Liver (tissue), 9 donors: ENCODE measurements around the gene B3GAT2. TPM values are rescaled to one million over a fixed set of nuclear protein-coding genes. Genes with fewer than 3 reads are reported as not detected.

Source experiments
- DNase-seq: peaks from one replicate; pipeline ENCODE4 v3.0.0-alpha.2; 2017; ENCODE audit warnings: low spot score
- H3K27ac ChIP-seq, 2 donors: one replicate each; pipeline ENCODE4 v1.7.0; 2013; ENCODE audit warnings: inconsistent platforms in 2 of 2, low read length in 2 of 2, control low read depth in 1 of 2, low read depth in 1 of 2, mild to moderate bottlenecking in 1 of 2
- H3K27me3 ChIP-seq, 4 donors: one replicate each; pipeline versions ENCODE4 v1.6.1 to v1.7.0; 2013; ENCODE audit warnings: low read length in 3 of 4, inconsistent platforms in 1 of 4, mild to moderate bottlenecking in 1 of 4, moderate library complexity in 1 of 4; ENCODE audit not compliant: control insufficient read depth in 4 of 4, insufficient read depth in 4 of 4
- H3K36me3 ChIP-seq, 4 donors: one replicate each; pipeline versions ENCODE4 v1.6.1 to v1.7.0; 2013; ENCODE audit warnings: low read length in 3 of 4, mild to moderate bottlenecking in 3 of 4, low read depth in 1 of 4, moderate library complexity in 1 of 4; ENCODE audit not compliant: control insufficient read depth in 4 of 4, insufficient read depth in 3 of 4
- H3K4me1 ChIP-seq, 4 donors: one replicate each; pipeline versions ENCODE4 v1.6.1 to v1.7.0; 2013; ENCODE audit warnings: low read length in 3 of 4, mild to moderate bottlenecking in 3 of 4, moderate library complexity in 1 of 4; ENCODE audit not compliant: control insufficient read depth in 4 of 4, insufficient read depth in 4 of 4
- H3K4me3 ChIP-seq, 3 donors: one replicate each; pipeline versions ENCODE4 v1.6.1 to v1.7.0; 2013; ENCODE audit warnings: low read length in 3 of 3, control low read depth in 1 of 3, low read depth in 1 of 3, mild to moderate bottlenecking in 1 of 3
- H3K9ac ChIP-seq, 2 donors: one replicate each; pipeline ENCODE4 v1.7.0; 2013; ENCODE audit warnings: low read length in 2 of 2, mild to moderate bottlenecking in 2 of 2, moderate library complexity in 2 of 2, control low read depth in 1 of 2, low read depth in 1 of 2
- H3K9me3 ChIP-seq, 4 donors: one replicate each; pipeline versions ENCODE4 v1.6.1 to v1.7.0; 2013; ENCODE audit warnings: low read length in 3 of 4; ENCODE audit not compliant: control insufficient read depth in 4 of 4
- ATF3 ChIP-seq: IDR thresholded peaks from 2 replicates; pipeline ENCODE4 v1.6.1; 2016; ENCODE audit warnings: antibody characterized with exemption
- CTCF ChIP-seq: fragments of 150-350 bp; IDR thresholded peaks from 2 replicates; pipeline ENCODE4 v1.5.1; 2017; ENCODE audit warnings: improper control_type of control experiment, low read depth, low read length; ENCODE audit not compliant: missing input control
- EGR1 ChIP-seq, 2 donors: IDR thresholded peaks; 2 replicates each; pipeline ENCODE4 v1.6.1; 2016 to 2018; ENCODE audit warnings: antibody characterized with exemption in 2 of 2, low read depth in 2 of 2
- FOXA1 ChIP-seq: IDR thresholded peaks from 2 replicates; pipeline ENCODE4 v1.6.1; 2016; ENCODE audit warnings: antibody characterized with exemption
- FOXA2 ChIP-seq: IDR thresholded peaks from 2 replicates; pipeline ENCODE4 v1.6.1; 2016; ENCODE audit warnings: antibody characterized with exemption
- GABPA ChIP-seq, 2 donors: IDR thresholded peaks in 1 of 2; conservative IDR thresholded peaks in 1 of 2; 2 replicates each; pipeline ENCODE4 v1.6.1; 2016; ENCODE audit warnings: antibody characterized with exemption in 2 of 2, mild to moderate bottlenecking in 1 of 2, moderate library complexity in 1 of 2
- HNF4A ChIP-seq, 2 donors: conservative IDR thresholded peaks; 2 replicates each; pipeline ENCODE4 v1.6.1; 2016; ENCODE audit warnings: antibody characterized with exemption in 2 of 2, mild to moderate bottlenecking in 2 of 2
- HNF4G ChIP-seq: IDR thresholded peaks from 2 replicates; pipeline ENCODE4 v1.6.1; 2016; ENCODE audit warnings: antibody characterized with exemption
- JUND ChIP-seq, 2 donors: IDR thresholded peaks; 2 replicates each; pipeline ENCODE4 v1.6.1; 2016; ENCODE audit warnings: antibody characterized with exemption in 2 of 2
- MAX ChIP-seq: IDR thresholded peaks from 2 replicates; pipeline ENCODE4 v1.6.1; 2016; ENCODE audit warnings: antibody characterized with exemption
- NR2F2 ChIP-seq: IDR thresholded peaks from 2 replicates; pipeline ENCODE4 v1.6.1; 2016; ENCODE audit warnings: antibody characterized with exemption
- RAD21 ChIP-seq, 2 donors: IDR thresholded peaks; 2 replicates each; pipeline ENCODE4 v1.6.1; 2016; ENCODE audit warnings: antibody characterized with exemption in 2 of 2, mild to moderate bottlenecking in 2 of 2
- REST ChIP-seq: IDR thresholded peaks from 2 replicates; pipeline ENCODE4 v1.6.1; 2016; ENCODE audit warnings: antibody characterized with exemption, mild to moderate bottlenecking
- RXRA ChIP-seq, 2 donors: IDR thresholded peaks; 2 replicates each; pipeline ENCODE4 v1.6.1; 2017 to 2018; ENCODE audit warnings: antibody characterized with exemption in 2 of 2, mild to moderate bottlenecking in 1 of 2
- SP1 ChIP-seq: IDR thresholded peaks from 2 replicates; pipeline ENCODE4 v1.6.1; 2018; ENCODE audit warnings: antibody characterized with exemption, mild to moderate bottlenecking
- YY1 ChIP-seq: IDR thresholded peaks from 2 replicates; pipeline ENCODE4 v1.6.1; 2016; ENCODE audit warnings: antibody characterized with exemption, mild to moderate bottlenecking
- WGBS: extraction: QIAGEN DNeasy Blood & Tissue Kit; methylation state at CpG from one replicate; pipeline ENCODE4 v1.1.7; 2013; 5-methylcytosine and 5-hydroxymethylcytosine counted together
- polyA plus RNA-seq, 2 donors: library from polyadenylated mRNA; stranded (reverse) in 1 of 2; unstranded in 1 of 2; fragments of 200-250 nt in 1 of 2; fragments of >200 nt in 1 of 2; fragmentation: Nextera tagmentation in 1 of 2; extraction: Ambion mirVana in 1 of 2; gene quantifications; one replicate each; pipeline versions ENCODE4 v1.2.1 to v1.2.3, GENCODE V29; 2013 to 2015
- total RNA-seq, 2 donors: library from RNA; depleted of rRNA; stranded (reverse); fragments of >200 nt; gene quantifications; one replicate each; pipeline ENCODE4 v1.2.3, GENCODE V29; 2014
- donor health status: healthy.
- donor health status: healthy.
- donor health status: healthy.
- donor health status: healthy.
- donor health status: healthy.

The B3GAT2 gene
- total and polyA plus RNA-seq, 4 donors: under 0.01 to 0.97 (median 0.36) TPM

DNA sequence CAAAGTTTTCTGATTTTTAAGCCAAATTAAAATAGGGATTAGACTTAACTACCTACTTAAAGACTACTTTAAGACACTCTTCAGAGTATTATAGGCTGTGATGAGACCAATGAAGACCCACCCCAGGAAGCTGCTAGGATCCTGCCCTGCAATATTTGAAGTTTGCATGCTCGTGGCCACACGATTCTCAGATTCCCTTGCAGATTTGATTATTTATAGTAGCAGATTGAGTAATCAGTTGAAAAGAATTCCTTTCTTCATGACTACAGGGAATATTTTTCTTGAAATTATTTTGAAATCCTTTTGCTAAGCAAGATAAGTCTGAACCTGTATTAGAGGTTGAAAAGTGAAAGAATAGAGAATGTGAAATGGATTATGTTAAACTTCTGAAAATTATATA lies 122.3 kb downstream of the B3GAT2 start:
- no peaks in the 10 kb centered on the region for H3K36me3 ChIP-seq
- H3K27me3 ChIP-seq: no peaks in the 10 kb centered on the region
- no peak overlapping the region for H3K27ac ChIP-seq
- DNase-seq: no peak
- H3K9ac ChIP-seq: peak overlapping the region in 1 of 2 donors; percentile 28
- no peak overlapping the region for H3K4me3 ChIP-seq
- H3K9me3 ChIP-seq: no peaks in the 10 kb centered on the region
- TF ChIP-seq EGR1 (IDR thresholded peaks at IDR 0.05; ENCODE audit: low read depth in 2 of 2) (no peak), HNF4G (no peak), YY1 (no peak), FOXA2 (no peak), FOXA1 (no peak)
- peaks cover 5 to 16% (median 13%) of the 10 kb centered on the region in 4 donors for H3K4me1 ChIP-seq
- 43% methylated on average over 2 of the region's 2 CpGs for WGBS

- H3K4me3 ChIP-seq: no peak overlapping the region
- no peaks in the 10 kb centered on the region for H3K27me3 ChIP-seq
- no peaks in the 10 kb centered on the region for H3K9me3 ChIP-seq
- WGBS: 97% methylated on average over 3 of the region's 3 CpGs
- H3K36me3 ChIP-seq: no peaks in the 10 kb centered on the region
- no peak for DNase-seq
- no peak for TF ChIP-seq SP1
- no peak for TF ChIP-seq FOXA2
- TF ChIP-seq HNF4G: no peak
- no peak for TF ChIP-seq YY1
- TF ChIP-seq MAX: no peak
- no peak for TF ChIP-seq RXRA (IDR thresholded peaks at IDR 0.05)
- TF ChIP-seq RAD21 (IDR thresholded peaks at IDR 0.05): no peak
- no peak for TF ChIP-seq REST
- TF ChIP-seq ATF3: no peak
- TF ChIP-seq NR2F2: no peak
- no peak for TF ChIP-seq FOXA1
- TF ChIP-seq EGR1 (IDR thresholded peaks at IDR 0.05; ENCODE audit: low read depth in 2 of 2): no peak
- TF ChIP-seq HNF4A (conservative IDR thresholded peaks at IDR 0.05): no peak
- no peak for TF ChIP-seq GABPA (IDR thresholded peaks at IDR 0.05 in 1 of 2, conservative IDR thresholded peaks at IDR 0.05 in 1 of 2)
- no peak for TF ChIP-seq CTCF
- no peak for TF ChIP-seq JUND (IDR thresholded peaks at IDR 0.05)
- no peak overlapping the region for H3K27ac ChIP-seq
- no peak overlapping the region for H3K9ac ChIP-seq
- peaks cover 0 to 3% (median 0%) of the 10 kb centered on the region in 4 donors for H3K4me1 ChIP-seq
Measured at GRCh38 chr6:70831427-70831826, 125.4 kb downstream of the B3GAT2 start.
